Measurements from ENCODE around the gene TSC1. TPM values are rescaled to one million over a fixed set of nuclear protein-coding genes. Genes with fewer than 3 reads are reported as not detected.
"Not testable (repeated sequence)": the region's sequence is repeated elsewhere in the genome, so short reads cannot be mapped to it uniquely, and the experiment has no call there.

TSC1 gene
- polyA plus RNA-seq (2013): 36.1 TPM

GRCh38 chr9:132944294-132945185 is at the start of gene TSC1:
Gene TSC1 (minus strand): TSS chr9:132944616. CDS start chr9:132928872, 15,744 bp downstream.
- Histone ChIP-seq H3K27ac (ENCODE audit: insufficient read depth in 1 of 2, low read depth in 1 of 2, low read length in 2 of 2, poor library complexity in 1 of 2, severe bottlenecking in 2 of 2) (peak within 1 kb of the TSS; percentile 98 to 99), H3K36me3 (ENCODE audit: control insufficient read depth in 4 of 4, insufficient read depth in 4 of 4, low read length in 3 of 4) (no peaks in the 10 kb centered on the region), H3K9me3 (ENCODE audit: control extremely low read depth in 1 of 5, control insufficient read depth in 4 of 5, insufficient read depth in 2 of 5, low read depth in 1 of 5, low read length in 4 of 5) (no peaks in the 10 kb centered on the region), H3K27me3 (replicated peaks in 2 of 5; ENCODE audit: control insufficient read depth in 4 of 5, insufficient read depth in 5 of 5, low read length in 4 of 5) (no peaks in the 10 kb centered on the region), H3K4me3 (ENCODE audit: control insufficient read depth in 1 of 7, extremely low read depth in 1 of 7, insufficient read depth in 4 of 7, low read depth in 2 of 7, low read length in 6 of 7) (peak within 1 kb of the TSS; percentile 78 to 97 (median 92)), H3K4me1 (ENCODE audit: control extremely low read depth in 1 of 4, control insufficient read depth in 4 of 4, insufficient read depth in 4 of 4, low read length in 3 of 4) (peaks cover 7 to 31% (median 18%) of the 10 kb centered on the region in 4 experiments)
- CTCF ChIA-PET: interaction anchor here (1.1 to 1.3 kb wide), 3 partner anchors 9 to 17 kb away, joined by 3 to 5 read pairs (median 4); no protein-coding TSS in a partner anchor
- DNase-seq: peak; percentile 96 to 98 (median 97)
- POLR2A ChIA-PET: interaction anchor here (0.6 to 0.7 kb wide), 3 partner anchors 149 to 540 kb away, joined by 3 to 6 read pairs (median 3); partner anchors contain the start of gene DDX31
- WGBS (ENCODE audit: insufficient coverage): 0% methylated on average over 30 of the region's 72 CpGs

GRCh38 chr9:132993511-132993939 is 49.1 kb upstream of the TSC1 start:
- Histone ChIP-seq H3K36me3 (ENCODE audit: control insufficient read depth in 4 of 4, insufficient read depth in 4 of 4, low read length in 3 of 4) (peaks cover 12 to 45% (median 33%) of the 10 kb centered on the region in 4 experiments), H3K4me3 (ENCODE audit: control insufficient read depth in 1 of 7, extremely low read depth in 1 of 7, insufficient read depth in 4 of 7, low read depth in 2 of 7, low read length in 6 of 7) (no peak overlapping the region), H3K27me3 (replicated peaks in 2 of 5; ENCODE audit: control insufficient read depth in 4 of 5, insufficient read depth in 5 of 5, low read length in 4 of 5) (no peaks in the 10 kb centered on the region), H3K27ac (ENCODE audit: insufficient read depth in 1 of 2, low read depth in 1 of 2, low read length in 2 of 2, poor library complexity in 1 of 2, severe bottlenecking in 2 of 2) (no peak overlapping the region), H3K4me1 (ENCODE audit: control extremely low read depth in 1 of 4, control insufficient read depth in 4 of 4, insufficient read depth in 4 of 4, low read length in 3 of 4) (peaks cover 13 to 78% (median 69%) of the 10 kb centered on the region in 4 experiments), H3K9me3 (ENCODE audit: control extremely low read depth in 1 of 5, control insufficient read depth in 4 of 5, insufficient read depth in 2 of 5, low read depth in 1 of 5, low read length in 4 of 5) (no peaks in the 10 kb centered on the region)
- POLR2A ChIA-PET: interaction anchor here (0.7 to 3.9 kb wide), 3 partner anchors 10 to 70 kb away, joined by 3 to 40 read pairs (median 6); partner anchors contain the start of gene GFI1B
- no peak for DNase-seq
- CTCF ChIA-PET: interaction anchor here (0.8 to 10.7 kb wide), 4 partner anchors 11 to 140 kb away, joined by 3 to 144 read pairs (median 40); partner anchors contain the start of gene GFI1B
- WGBS (ENCODE audit: insufficient coverage): 69% methylated on average over 12 of the region's 14 CpGs

- Histone ChIP-seq H3K27ac (ENCODE audit: insufficient read depth in 1 of 2, low read depth in 1 of 2, low read length in 2 of 2, poor library complexity in 1 of 2, severe bottlenecking in 2 of 2) (peak overlapping the region; percentile 27 to 41), H3K4me1 (ENCODE audit: control extremely low read depth in 1 of 4, control insufficient read depth in 4 of 4, insufficient read depth in 4 of 4, low read length in 3 of 4) (peaks cover 13 to 77% (median 72%) of the 10 kb centered on the region in 4 experiments), H3K9me3 (ENCODE audit: control extremely low read depth in 1 of 5, control insufficient read depth in 4 of 5, insufficient read depth in 2 of 5, low read depth in 1 of 5, low read length in 4 of 5) (no peaks in the 10 kb centered on the region), H3K4me3 (ENCODE audit: control insufficient read depth in 1 of 7, extremely low read depth in 1 of 7, insufficient read depth in 4 of 7, low read depth in 2 of 7, low read length in 6 of 7) (peak overlapping the region in 5 of 7 experiments; percentile 3 to 46 (median 22)), H3K36me3 (ENCODE audit: control insufficient read depth in 4 of 4, insufficient read depth in 4 of 4, low read length in 3 of 4) (peaks cover 14 to 63% (median 49%) of the 10 kb centered on the region in 4 experiments), H3K27me3 (replicated peaks in 2 of 5; ENCODE audit: control insufficient read depth in 4 of 5, insufficient read depth in 5 of 5, low read length in 4 of 5) (no peaks in the 10 kb centered on the region)
- ChIA-PET CTCF (interaction anchor here (0.8 to 10.7 kb wide), 5 partner anchors 12 to 31 kb away, joined by 3 to 144 read pairs (median 21); partner anchors contain the start of gene GFI1B), POLR2A (interaction anchor here (1.2 to 3.9 kb wide), 3 partner anchors 12 to 13 kb away, joined by 6 to 40 read pairs (median 6); partner anchors contain the start of gene GFI1B)
- DNase-seq: peak; percentile 73 to 98 (median 96)
- 30% methylated on average over 13 of the region's 16 CpGs for WGBS (ENCODE audit: insufficient coverage)
Measured at GRCh38 chr9:132991351-132992300, 47.2 kb upstream of the TSC1 start.

GRCh38 chr9:132990781-132991180 is 46.4 kb upstream of the TSC1 start:
- CTCF ChIA-PET: interaction anchor here (1.5 to 10.7 kb wide), 4 partner anchors 11 to 32 kb away, joined by 3 to 144 read pairs (median 48); partner anchors contain the start of gene GFI1B
- Histone ChIP-seq H3K27ac (ENCODE audit: insufficient read depth in 1 of 2, low read depth in 1 of 2, low read length in 2 of 2, poor library complexity in 1 of 2, severe bottlenecking in 2 of 2) (no peak overlapping the region), H3K4me1 (ENCODE audit: control extremely low read depth in 1 of 4, control insufficient read depth in 4 of 4, insufficient read depth in 4 of 4, low read length in 3 of 4) (peaks cover 17 to 77% (median 72%) of the 10 kb centered on the region in 4 experiments), H3K4me3 (ENCODE audit: control insufficient read depth in 1 of 7, extremely low read depth in 1 of 7, insufficient read depth in 4 of 7, low read depth in 2 of 7, low read length in 6 of 7) (peak overlapping the region in 1 of 7 experiments; percentile 1), H3K36me3 (ENCODE audit: control insufficient read depth in 4 of 4, insufficient read depth in 4 of 4, low read length in 3 of 4) (peaks cover 14 to 64% (median 50%) of the 10 kb centered on the region in 4 experiments), H3K9me3 (ENCODE audit: control extremely low read depth in 1 of 5, control insufficient read depth in 4 of 5, insufficient read depth in 2 of 5, low read depth in 1 of 5, low read length in 4 of 5) (no peaks in the 10 kb centered on the region), H3K27me3 (replicated peaks in 2 of 5; ENCODE audit: control insufficient read depth in 4 of 5, insufficient read depth in 5 of 5, low read length in 4 of 5) (no peaks in the 10 kb centered on the region)
- POLR2A ChIA-PET: interaction anchor here (1.2 kb wide), 1 partner anchor 13 kb away, joined by 6 read pairs; no protein-coding TSS in a partner anchor
- 100% methylated on average over 14 of the region's 14 CpGs for WGBS (ENCODE audit: insufficient coverage)
- no peak for DNase-seq

- DNase-seq: peak; percentile 65 to 91 (median 82)
- H3K27ac ChIP-seq (ENCODE audit: insufficient read depth in 1 of 2, low read depth in 1 of 2, low read length in 2 of 2, poor library complexity in 1 of 2, severe bottlenecking in 2 of 2); H3K4me3 ChIP-seq (ENCODE audit: control insufficient read depth in 1 of 7, extremely low read depth in 1 of 7, insufficient read depth in 4 of 7, low read depth in 2 of 7, low read length in 6 of 7); H3K9me3 ChIP-seq (ENCODE audit: control extremely low read depth in 1 of 5, control insufficient read depth in 4 of 5, insufficient read depth in 2 of 5, low read depth in 1 of 5, low read length in 4 of 5); H3K27me3 ChIP-seq (replicated peaks in 2 of 5; ENCODE audit: control insufficient read depth in 4 of 5, insufficient read depth in 5 of 5, low read length in 4 of 5); POLR2A ChIA-PET: not testable (repeated sequence)
- Histone ChIP-seq H3K36me3 (ENCODE audit: control insufficient read depth in 4 of 4, insufficient read depth in 4 of 4, low read length in 3 of 4) (peaks cover 14 to 64% (median 50%) of the 10 kb centered on the region in 4 experiments), H3K4me1 (ENCODE audit: control extremely low read depth in 1 of 4, control insufficient read depth in 4 of 4, insufficient read depth in 4 of 4, low read length in 3 of 4) (peaks cover 17 to 77% (median 72%) of the 10 kb centered on the region in 4 experiments)
- CTCF ChIA-PET: interaction anchor here (1.5 to 10.7 kb wide), 4 partner anchors 10 to 33 kb away, joined by 3 to 144 read pairs (median 48); partner anchors contain the start of gene GFI1B
- WGBS (ENCODE audit: insufficient coverage): 90% methylated on average over 4 of the region's 4 CpGs
Measured at GRCh38 chr9:132989998-132990557, 45.7 kb upstream of the TSC1 start.
